HG02642 (cell line): Measurements from ENCODE around the gene AP1AR.
A peak's percentile ranks its signal among the peaks of the same experiment; 100 is the strongest.
"Not testable (repeated sequence)": the region's sequence is repeated elsewhere in the genome, so short reads cannot be mapped to it uniquely, and the experiment has no call there.

ENCODE experiments used
- ATAC-seq: cut with Tn5 transposase; IDR thresholded peaks from one replicate; pipeline ENCODE4 v1.9.1; 2021; ENCODE audit warnings: mild to moderate bottlenecking; ENCODE audit not compliant: unreplicated experiment, poor library complexity

Gene AP1AR

DNA sequence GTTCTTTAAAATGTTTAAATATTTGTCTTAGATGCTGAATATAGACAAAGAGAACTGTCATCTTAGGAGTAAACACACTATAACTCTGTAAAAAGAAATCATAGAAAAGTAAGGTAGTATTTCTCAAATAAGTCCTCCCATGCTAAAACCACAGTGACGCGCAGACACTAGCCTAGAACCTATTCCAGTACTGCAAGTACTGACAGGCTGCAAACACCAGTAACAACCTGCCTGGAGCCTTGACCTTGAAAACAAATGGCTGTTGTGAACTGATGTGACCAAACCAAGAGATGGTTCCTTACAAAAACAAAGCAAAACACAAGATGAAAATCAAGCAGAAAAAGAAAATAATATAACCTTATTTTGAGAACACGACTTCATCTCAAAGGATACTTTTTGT is 45.6 kb downstream of the AP1AR start:
- ATAC-seq, result no peak

DNA sequence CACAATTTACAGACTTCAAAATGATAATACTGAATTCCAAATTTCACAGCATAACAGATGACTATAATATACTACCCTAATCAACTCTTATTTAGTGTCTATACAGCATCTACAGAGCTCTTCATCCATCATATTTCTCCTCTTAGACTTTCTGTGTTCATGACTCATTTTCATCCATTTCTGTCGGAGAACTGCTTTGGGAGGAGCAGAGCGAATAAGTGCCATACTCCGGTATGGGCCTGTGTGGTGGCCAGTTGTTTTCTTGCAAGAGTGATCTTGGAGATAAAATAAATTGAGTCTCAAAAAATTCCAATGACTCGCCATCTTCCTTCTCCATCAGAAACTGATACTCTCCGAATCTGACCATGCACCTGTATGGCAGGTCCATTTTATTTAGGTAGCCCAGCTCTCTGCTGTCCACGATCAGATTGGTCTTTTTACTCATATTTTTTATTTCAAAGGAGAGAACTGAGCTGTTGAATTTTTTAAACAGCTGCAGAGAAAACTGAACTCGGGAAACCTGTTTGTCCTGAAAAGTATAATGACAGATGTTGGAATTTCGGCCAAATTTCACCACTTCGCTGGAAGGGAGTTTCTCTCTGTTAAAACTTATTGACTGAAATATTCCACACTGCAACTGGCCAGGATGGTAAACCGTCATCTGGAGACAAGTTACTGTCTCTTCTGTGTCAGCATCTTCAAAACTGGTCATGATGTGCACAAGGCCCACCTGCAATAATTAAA is 46.3 kb downstream of the AP1AR start:
- ATAC-seq, result no peak

DNA sequence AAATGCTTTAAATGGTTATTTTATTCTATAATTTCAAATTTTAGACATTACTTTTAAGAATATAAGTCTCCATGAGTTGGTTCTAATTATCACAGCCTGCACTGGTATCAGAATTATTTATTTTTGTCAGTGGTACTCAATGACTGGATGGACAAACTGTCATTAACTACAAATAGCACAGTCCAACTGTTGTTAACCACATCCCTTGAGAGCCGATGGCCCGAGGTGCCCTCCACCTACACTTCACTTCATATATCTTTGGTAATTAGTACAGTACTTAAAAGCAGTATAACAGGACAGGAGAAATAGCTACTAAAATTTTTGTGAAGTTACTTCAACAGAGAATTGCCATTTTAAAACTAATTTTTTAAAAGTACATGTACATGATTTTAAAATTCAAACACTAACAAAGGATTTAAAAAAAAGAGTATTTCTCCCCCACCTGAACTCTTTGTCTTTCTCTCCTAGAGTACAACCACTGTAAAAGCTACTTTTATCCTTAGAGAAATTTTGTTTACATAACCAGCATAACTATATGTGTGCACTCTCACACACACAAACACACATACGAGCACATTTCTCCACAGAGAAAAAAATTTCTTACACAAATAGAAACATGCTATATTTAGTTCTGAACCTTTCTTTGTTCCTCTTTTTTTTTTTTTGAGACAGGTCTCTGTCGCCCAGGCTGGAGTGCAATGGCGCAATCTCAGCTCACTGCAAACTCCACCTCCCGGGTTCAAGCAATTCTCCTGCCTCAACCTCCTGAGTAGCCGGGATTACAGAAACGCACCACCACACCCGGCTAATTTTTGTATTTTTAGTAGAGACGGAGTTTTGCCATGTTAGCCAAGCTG is 47.7 kb downstream of the AP1AR start:
- ATAC-seq, result peak; percentile 72

DNA sequence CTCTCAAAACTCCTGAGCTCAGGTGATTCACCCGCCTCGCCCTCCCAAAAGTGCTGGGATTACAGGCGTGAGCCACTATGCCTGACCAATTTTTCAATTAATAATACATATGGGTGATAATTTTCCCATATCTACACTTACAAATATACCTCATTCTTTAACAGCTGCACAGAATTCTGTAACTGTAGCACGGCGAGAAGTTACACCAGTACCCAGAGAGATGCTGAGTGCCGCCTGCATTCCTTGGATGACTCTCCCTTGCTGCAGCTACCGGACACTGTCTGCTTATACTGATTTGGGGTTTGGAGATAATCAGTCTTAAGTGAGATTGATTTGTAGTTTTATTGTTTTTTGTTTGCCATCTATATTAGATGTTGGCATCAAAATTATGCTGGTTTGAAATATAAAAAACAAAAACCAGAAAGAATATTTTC is 48.3 kb downstream of the AP1AR start:
- peak; percentile 31 for ATAC-seq

DNA sequence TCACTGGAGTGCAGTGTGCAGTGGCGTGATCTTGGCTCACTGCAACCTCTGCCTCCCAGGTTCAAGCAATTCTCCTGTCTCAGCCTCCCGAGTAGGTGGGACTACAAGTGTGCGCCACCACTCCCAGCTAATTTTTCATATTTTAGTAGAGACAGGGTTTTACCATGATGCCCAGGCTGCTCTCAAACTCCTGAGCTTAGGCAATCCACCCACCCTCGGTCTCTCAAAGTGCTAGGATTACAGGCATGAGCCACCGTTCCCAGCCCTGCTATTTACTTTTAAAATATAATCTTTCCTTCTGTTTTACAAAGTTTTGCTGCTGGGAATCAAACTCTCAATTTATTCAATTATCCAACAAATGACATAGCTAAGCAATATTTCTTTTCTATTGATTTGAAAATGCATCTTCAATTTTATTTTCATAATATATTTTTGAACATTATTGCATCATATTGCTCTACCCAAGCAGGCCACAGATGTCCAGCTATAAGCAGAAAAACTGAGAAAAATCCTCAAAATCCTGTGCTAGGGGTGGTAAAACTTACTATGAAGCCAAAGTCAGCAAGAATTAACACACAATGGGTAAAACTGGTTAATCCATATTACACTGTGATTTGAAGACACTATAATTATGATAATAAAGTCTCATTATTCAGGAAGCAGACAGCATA is 48.9 kb downstream of the AP1AR start:
- ATAC-seq, result no peak

DNA sequence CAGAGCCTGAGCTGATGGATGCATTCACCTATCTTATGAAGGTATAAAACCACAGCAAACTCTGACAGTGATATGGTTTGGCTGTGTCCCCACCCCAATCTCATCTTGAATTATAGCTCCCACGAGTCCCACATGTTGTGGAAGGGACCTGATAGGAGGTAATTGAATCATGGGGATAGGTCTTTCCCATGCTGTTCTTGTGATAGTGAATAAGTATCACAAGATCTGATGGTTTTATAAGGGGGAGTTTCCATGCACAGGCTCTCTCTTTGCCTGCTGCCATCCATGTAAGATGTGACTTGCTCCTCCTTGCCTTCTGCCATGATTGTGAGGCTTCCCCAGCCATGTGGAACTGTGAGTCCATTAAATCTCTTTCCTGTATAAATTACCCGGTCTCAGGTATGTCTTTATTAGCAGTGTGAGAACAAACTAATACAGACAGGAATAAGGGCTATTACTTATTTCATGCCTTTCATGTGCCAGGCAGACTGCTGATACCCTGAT is 50.4 kb downstream of the AP1AR start:
- ATAC-seq, result not testable (repeated sequence)

DNA sequence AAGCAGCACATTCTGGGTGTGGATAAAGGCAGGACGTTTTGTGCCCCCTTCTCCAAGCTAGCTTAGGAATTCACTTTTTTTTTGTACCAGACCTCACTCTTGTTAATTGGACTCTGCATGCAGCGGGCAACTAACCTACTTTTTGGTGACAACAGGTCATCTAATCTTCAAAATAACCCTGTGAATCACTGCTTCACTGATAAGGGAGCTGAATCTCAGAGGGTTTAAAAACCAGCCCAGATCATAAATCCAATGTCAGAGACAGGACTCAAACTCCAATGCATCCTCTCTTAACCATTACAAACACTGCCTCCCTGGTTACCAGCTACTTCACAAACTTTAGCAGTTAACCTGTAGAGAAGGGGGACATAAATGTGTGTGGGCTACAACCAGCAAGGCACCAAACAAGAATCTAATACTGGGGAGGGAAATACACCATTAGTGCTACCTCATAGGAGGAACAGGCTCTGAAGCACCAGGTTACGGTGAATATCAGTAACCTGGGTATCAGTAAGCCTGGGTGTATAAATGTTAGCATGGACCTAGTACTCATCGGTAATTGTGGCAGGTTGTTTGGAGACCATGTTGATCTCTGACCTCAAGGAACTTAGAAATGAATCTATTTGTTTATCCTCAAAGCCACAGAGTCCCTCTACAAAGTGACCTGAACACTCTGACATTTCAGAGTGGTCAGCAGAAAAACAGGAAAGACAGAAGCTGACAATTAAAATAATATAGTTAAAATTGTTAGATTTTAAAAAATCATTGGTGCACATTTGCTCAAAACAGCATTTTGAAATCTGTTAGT is 51.5 kb downstream of the AP1AR start:
- no peak for ATAC-seq

DNA sequence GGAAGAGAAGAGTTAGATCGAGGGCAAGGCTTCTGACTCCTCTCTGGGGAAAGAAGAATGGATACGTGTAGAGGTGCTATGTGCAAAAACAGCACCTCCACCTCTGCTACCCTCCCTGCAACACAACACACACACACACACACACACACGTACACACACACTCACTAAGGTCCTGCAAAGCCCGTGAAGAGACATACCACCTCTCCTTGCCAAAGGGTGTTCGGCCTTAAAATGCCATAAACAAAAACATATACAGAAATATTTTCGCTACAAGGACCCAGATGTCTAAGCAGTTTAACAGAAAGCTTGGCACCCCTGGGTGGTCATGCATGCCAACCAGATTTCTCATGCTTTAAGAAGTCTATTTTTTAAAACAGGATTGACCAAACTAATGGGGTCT is 52.6 kb downstream of the AP1AR start:
- ATAC-seq, result no peak

DNA sequence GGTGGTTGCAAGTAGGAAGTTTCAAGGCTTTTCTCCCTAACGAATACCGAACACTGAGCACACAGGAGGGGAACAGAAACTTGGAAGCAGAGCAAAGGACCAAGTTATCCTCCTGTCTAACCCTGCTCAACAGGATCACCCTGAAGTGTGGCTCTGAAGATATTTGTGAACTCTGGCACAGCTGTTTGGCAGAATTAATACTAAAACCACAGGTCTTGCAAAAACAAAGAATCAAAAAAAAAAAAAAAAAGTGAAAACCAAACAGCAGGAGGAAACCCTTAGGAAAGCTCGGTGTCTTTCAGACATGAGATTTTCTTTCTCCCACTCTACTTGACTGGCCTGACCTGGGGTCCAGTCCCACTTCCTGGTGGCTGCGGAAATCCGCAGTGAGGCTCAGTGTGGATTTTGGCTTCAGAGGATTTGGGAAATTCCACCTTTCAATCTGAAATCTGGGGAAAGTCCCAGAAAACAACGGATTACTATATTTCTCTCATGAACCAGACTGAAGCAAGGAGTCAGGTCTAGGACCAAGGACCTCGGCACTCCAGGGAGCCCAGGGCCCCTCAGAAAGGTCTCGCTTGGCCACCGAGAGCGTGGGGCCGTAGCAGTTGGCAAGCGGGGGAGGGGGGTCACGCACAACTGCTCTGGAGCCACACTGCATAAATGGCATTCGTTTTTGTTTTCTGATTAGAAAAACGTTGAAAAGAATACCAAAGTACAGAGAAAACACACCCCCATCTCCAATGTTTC is 53.2 kb downstream of the AP1AR start:
- no peak for ATAC-seq

DNA sequence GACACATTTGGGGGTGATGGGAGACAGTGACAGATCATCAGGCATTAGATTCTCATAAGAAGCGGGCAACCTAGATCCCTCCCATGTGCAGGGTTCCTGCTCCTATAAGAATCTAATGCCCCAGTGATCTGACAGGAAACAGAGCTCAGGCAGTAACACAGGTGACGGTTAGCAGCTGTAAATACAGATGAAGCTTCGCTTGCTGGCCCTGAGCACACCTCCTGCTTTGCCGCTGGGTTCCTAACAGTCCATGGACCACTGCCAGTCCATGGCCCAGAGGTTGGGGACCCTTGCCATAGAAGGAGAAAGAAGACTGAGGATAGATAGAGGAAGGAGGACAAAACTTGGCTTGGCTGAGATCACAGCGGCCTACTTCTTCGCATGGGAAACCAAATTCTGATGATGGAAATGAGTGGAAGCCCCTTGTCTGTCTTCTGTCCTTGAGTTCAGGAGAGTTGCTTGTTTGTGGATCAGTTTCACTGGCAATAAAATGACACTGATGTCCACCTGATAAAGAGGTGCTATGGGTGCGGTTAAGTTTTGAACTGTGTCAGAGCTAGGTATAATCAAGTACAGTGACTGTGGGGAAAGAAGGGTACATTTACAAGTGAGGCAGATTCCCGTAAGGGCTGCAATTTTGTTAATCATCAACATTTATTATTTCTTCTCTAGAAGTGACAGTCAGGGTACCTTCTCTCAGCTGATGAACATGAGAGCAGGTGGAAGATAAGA is 55.8 kb downstream of the AP1AR start:
- ATAC-seq, result peak; percentile 19

DNA sequence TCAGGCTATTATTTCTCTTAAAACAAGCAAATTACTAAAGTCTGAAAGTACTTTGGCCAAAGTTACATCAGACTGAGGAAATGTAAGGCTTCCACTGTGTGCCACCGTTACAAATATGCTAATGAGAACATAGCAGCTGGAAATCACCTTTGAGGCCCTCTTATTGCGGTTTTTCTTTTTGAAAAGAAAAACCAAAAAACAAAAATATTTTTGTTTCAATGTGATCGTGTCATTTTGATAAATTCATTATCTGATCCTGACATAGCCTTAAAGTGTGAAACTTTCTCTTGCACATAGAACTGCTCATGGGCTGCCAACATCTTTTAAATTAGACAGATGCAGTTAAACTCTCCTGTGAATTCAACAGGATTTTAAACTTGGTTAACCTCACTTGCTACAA is 56.9 kb downstream of the AP1AR start:
- ATAC-seq, result no peak

DNA sequence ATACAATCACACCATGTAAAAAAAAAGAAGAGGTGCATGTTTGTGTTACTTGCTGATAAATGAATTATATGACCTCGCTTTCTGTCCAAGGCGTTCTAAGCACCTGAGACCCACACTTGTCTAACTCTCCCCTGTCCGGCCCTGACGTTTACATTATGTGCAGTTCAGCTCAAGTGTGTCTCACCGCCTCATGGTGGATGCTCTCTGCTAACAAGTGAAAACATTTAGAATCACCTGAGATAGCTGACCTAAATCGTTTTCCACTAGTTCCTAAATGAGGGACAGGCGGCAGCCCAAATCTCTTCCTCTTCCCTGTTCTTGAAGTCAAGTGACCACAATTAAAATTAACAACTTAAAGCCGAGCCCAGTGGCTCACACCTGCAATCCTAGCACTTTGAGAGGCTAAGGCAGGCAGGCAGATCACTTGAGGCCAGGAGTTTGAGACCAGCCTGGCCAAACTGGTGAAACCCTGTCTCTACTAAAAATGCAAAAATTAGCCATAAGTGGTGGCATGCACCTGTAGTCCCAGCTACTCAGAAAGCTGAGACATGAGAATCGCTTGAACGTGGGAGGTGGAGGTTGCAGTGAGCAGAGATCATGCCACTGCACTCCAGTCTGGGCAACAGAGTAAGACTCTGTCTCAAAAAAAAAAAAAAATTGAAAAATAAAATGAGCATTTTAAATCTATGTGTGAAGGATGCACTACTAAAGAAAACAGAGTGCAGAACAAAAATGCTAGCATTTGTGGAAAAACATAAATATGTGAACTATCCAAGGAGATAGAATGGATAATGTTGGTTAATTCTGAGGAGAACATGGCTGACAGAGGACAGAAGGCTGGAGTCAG is 58.0 kb downstream of the AP1AR start:
- ATAC-seq, result peak; percentile 11

DNA sequence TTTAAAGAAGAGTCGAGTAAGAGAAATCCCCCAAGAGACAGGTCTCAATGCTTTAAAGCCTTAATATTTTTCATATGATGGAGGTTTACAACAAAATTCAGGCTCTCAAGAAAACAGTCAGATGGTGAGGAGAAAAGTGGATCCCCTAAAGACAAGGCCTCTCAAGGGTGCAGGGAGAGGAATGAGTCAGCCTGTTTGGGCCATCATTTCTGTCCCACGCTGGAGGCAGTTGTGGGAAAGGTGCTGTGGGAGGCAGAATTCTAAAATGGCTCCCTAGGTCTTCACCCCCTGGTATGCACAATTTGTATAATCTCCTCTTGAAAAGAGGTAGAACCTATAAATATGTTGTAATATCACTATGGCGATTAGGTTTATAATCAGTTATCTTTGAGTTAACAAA is 58.8 kb downstream of the AP1AR start:
- peak; percentile 27 for ATAC-seq

DNA sequence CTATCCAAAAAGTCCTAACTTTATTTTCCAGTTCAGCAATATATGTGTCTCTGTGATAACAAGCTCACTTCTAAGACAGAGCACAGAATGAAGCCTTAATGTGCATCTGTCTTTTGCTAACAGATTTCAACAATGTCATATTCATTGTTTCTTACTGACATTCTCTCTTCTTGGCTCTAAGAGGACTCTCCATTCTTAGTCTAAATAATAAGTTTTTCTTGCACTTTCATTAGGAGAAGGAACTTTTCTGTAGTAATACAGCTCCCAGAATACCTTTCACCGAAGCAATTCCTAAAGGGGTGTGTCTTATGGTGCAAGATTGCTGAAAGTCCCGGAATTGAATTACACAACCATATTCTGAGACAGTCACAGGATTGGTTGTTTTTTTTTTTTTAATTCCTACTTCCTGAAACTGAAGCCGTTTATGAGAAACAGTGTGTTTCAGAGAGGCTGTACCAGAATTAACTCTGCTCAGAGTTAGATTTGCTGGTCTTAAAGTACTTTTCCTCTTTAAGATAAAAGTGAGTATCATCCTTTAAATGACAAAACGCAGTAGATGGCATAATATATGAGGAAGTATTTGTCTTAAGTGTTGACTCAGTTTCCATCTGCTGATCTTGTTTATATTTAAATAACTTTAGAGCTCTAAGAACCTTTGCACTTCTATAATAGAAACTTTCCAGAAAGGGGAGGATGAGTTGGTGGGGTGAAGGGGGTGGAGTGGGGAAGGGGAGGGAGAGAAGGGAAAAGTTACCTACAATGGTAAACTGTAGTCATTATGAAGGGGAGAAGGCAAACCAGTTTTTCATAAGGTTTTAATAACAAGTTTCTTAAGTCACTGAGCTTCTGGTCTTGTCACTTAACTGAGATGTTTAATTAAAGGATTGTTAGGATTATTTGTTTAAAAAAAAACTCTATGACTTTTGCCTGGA is 65.6 kb downstream of the AP1AR start, which contains the start of gene ALPK1:
Gene ALPK1 (plus strand): TSS at position 421 of the 932 bp plus-strand sequence.
- peak; percentile 83 for ATAC-seq

DNA sequence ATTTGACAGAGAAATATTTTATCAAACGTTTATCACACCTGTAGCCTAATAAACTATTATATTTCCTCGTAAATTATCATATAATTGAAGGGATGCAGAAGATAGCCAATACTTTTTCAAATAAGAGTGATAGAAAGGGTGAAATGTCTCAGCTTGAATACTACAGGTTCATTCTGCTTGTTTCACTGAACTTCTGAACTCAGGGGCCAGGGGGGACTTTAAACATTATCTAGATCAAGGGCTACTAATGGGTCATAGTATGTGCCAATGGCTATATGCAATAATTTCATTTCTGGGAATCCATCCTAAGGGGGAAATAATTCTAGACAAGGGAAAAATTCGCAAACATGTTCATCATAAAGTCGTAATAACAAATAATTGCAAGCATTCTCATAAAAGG is 68.1 kb downstream of the AP1AR start:
- ATAC-seq, result no peak
